A673 (cell line): Measurements from ENCODE around the gene LRP2.

Source experiments
- CTCF ChIP-seq: fragments of 300-800, 200-600 bp; sonication (generic); conservative IDR thresholded peaks from 2 replicates; pipeline ENCODE4 v1.5.1; 2017; ENCODE audit warnings: low read depth, mild to moderate bottlenecking, antibody characterized with exemption, low read length, moderate library complexity, mixed read lengths
- EZH2 ChIP-seq: fragments of 200-600 bp; sonication (generic); IDR thresholded peaks from 2 replicates; pipeline ENCODE4 v1.6.1; 2017; ENCODE audit warnings: borderline replicate concordance, low read depth, mild to moderate bottlenecking, mixed read lengths, antibody characterized with exemption, low read length; ENCODE audit not compliant: poor library complexity, severe bottlenecking

GRCh38 chr2:169080250-169081069, 281.9 kb downstream of the LRP2 start:
- TF ChIP-seq CTCF, result no peak
- no peak for TF ChIP-seq EZH2
